ENCODE data around the gene UNC50.

Gene UNC50

GRCh38 chr2:98663511-98664090, 55.2 kb downstream of the UNC50 start:
- Mint-ChIP-seq H3K27me3 (no peaks in the 10 kb centered on the region), H3K27ac (peak overlapping the region; percentile 99), H3K4me1 (peaks cover 71% of the 10 kb centered on the region), H3K9me3 (peaks cover 28 to 34% of the 10 kb centered on the region in 2 donors), H3K4me3 (peak overlapping the region; percentile 77 to 79)
- DNase-seq = peak; percentile 30 to 31
- peak; percentile 71 for ATAC-seq

GRCh38 chr2:98664323-98664722, 55.9 kb downstream of the UNC50 start:
- Mint-ChIP-seq H3K9me3 (peaks cover 28 to 32% of the 10 kb centered on the region in 2 donors), H3K4me3 (peak overlapping the region; percentile 16 to 61), H3K27me3 (no peaks in the 10 kb centered on the region), H3K27ac (peak overlapping the region; percentile 83 to 99), H3K4me1 (peaks cover 64% of the 10 kb centered on the region)
- ATAC-seq (peak; percentile 82), DNase-seq (peak; percentile 56 to 77)

GRCh38 chr2:98665677-98666076, 57.3 kb downstream of the UNC50 start:
- DNase-seq = no peak
- H3K9me3 Mint-ChIP-seq = peaks cover 21 to 24% of the 10 kb centered on the region in 2 donors
- peak overlapping the region; percentile 83 to 99 for H3K27ac Mint-ChIP-seq
- no peak for ATAC-seq
- peak overlapping the region; percentile 6 to 52 for H3K4me3 Mint-ChIP-seq
- peaks cover 59% of the 10 kb centered on the region for H3K4me1 Mint-ChIP-seq
- no peaks in the 10 kb centered on the region for H3K27me3 Mint-ChIP-seq
